Activated T-helper 1 cell treated with anti-CD3 and anti-CD28 coated beads, Interleukin-2, amount 50 U/mL, for 16 hours (primary cell): Measurements from ENCODE around the gene TNFAIP8.

Experiments
- DNase-seq, 2 donors: peaks; one replicate each; pipeline ENCODE4 v3.0.0-alpha.2; 2020; ENCODE audit warnings: low read depth in 1 of 2, low spot score in 1 of 2

Gene TNFAIP8

GRCh38 chr5:119367502-119368237 lies 11.9 kb downstream of the TNFAIP8 start:
- DNase-seq, result no peak

- peak in 1 of 2 donors; percentile 29 for DNase-seq
Measured at GRCh38 chr5:119368238-119368630, 12.4 kb downstream of the TNFAIP8 start.

- DNase-seq, result no peak
Measured at GRCh38 chr5:119370486-119370885, 14.7 kb downstream of the TNFAIP8 start.

- no peak for DNase-seq
Measured at GRCh38 chr5:119371146-119371545, 15.3 kb downstream of the TNFAIP8 start.

GRCh38 chr5:119373449-119373858 lies 17.6 kb downstream of the TNFAIP8 start:
- no peak for DNase-seq

GRCh38 chr5:119374901-119375300 lies 19.1 kb downstream of the TNFAIP8 start:
- DNase-seq, result no peak

GRCh38 chr5:119377066-119377465 lies 21.2 kb downstream of the TNFAIP8 start:
- DNase-seq, result no peak

- no peak for DNase-seq
Measured at GRCh38 chr5:119378075-119378700, 22.4 kb downstream of the TNFAIP8 start.

GRCh38 chr5:119379096-119379495 lies 23.3 kb downstream of the TNFAIP8 start:
- DNase-seq, result no peak

GRCh38 chr5:119379942-119380547 lies 24.2 kb downstream of the TNFAIP8 start:
- no peak for DNase-seq

- no peak for DNase-seq
Measured at GRCh38 chr5:119382169-119382568, 26.4 kb downstream of the TNFAIP8 start.

GRCh38 chr5:119383008-119383407 lies 27.2 kb downstream of the TNFAIP8 start:
- DNase-seq, result no peak

GRCh38 chr5:119385136-119385535 lies 29.3 kb downstream of the TNFAIP8 start:
- DNase-seq, result no peak

- DNase-seq, result no peak
Measured at GRCh38 chr5:119385536-119386128, 29.8 kb downstream of the TNFAIP8 start.

- DNase-seq, result no peak
Measured at GRCh38 chr5:119386596-119387344, 31.0 kb downstream of the TNFAIP8 start.

GRCh38 chr5:119387945-119388618 lies 32.3 kb downstream of the TNFAIP8 start:
- DNase-seq, result no peak

GRCh38 chr5:119388619-119389190 lies 32.9 kb downstream of the TNFAIP8 start:
- DNase-seq, result no peak

GRCh38 chr5:119389288-119390030 lies 33.6 kb downstream of the TNFAIP8 start:
- no peak for DNase-seq

GRCh38 chr5:119390404-119390803 lies 34.6 kb downstream of the TNFAIP8 start:
- no peak for DNase-seq
